AG04449 (cell line): ENCODE results near the gene FFAR3.

Source experiments
- CTCF ChIA-PET: fragments of 350-600 bp; formaldehyde crosslinking; extraction: SDS; loops from one replicate; lab custom pipeline; 2021; ENCODE audit warnings: antibody characterized with exemption; lab: Yijun Ruan, JAX
- POLR2A ChIA-PET: fragments of 400-600, 350-600 bp; formaldehyde crosslinking; extraction: SDS; loops from one replicate; lab custom pipeline; 2020; ENCODE audit warnings: antibody characterized with exemption, inconsistent platforms; lab: Yijun Ruan, JAX
- DNase-seq: peaks from one replicate; pipeline ENCODE4 v3.0.0-alpha.2; 2010; ENCODE audit warnings: low read depth, low spot score
- H3K4me3 ChIP-seq: 2 replicates; pipeline ENCODE4 v1.5.1; 2011; ENCODE audit warnings: low read depth, mild to moderate bottlenecking, control low read depth, low read length
- TF ChIP-seq, protein P1 (sequence below): IDR thresholded peaks from one replicate; pipeline ENCODE4 v1.5.1; 2011; ENCODE audit warnings: mild to moderate bottlenecking, moderate library complexity, low read length, control low read depth, inconsistent platforms; ENCODE audit not compliant: insufficient read depth; ENCODE audit errors: missing control alignments

Gene FFAR3

GRCh38 chr19:35357867-35358573, at the start of gene FFAR3:
Gene FFAR3 (plus strand): TSS chr19:35358460. CDS start chr19:35358891, 431 bp downstream.
- DNase-seq, result no peak
- CTCF ChIA-PET, result interaction anchor here (1.0 to 1.2 kb wide), 3 partner anchors 31 to 234 kb away, joined by 3 read pairs; no protein-coding TSS in a partner anchor

DNA sequence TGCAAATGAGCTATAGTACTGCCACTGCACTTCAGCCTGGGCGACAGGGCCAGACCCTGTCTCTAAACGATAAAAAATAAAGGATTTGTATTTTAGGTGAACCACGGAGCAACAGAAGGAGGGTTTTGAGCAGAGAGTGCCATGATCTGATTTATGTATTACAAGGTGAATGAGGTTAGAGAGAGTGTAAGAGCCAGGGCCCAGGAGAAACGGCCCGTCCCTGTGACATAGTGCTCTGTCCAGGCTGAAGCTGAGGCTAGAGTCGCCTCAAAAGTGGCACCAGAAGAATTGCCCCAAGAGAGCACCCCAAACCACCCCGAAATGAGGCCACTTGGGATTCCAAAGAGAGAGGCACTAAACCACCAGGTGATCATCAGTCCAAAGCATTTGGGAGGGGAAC, 49.4 kb upstream of the FFAR3 start:
- ChIA-PET CTCF (no interaction called here), POLR2A (no interaction called here)
- TF ChIP-seq, protein P1, sequence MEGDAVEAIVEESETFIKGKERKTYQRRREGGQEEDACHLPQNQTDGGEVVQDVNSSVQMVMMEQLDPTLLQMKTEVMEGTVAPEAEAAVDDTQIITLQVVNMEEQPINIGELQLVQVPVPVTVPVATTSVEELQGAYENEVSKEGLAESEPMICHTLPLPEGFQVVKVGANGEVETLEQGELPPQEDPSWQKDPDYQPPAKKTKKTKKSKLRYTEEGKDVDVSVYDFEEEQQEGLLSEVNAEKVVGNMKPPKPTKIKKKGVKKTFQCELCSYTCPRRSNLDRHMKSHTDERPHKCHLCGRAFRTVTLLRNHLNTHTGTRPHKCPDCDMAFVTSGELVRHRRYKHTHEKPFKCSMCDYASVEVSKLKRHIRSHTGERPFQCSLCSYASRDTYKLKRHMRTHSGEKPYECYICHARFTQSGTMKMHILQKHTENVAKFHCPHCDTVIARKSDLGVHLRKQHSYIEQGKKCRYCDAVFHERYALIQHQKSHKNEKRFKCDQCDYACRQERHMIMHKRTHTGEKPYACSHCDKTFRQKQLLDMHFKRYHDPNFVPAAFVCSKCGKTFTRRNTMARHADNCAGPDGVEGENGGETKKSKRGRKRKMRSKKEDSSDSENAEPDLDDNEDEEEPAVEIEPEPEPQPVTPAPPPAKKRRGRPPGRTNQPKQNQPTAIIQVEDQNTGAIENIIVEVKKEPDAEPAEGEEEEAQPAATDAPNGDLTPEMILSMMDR, result no peak
- no peak for DNase-seq
- no peak overlapping the region for H3K4me3 ChIP-seq

More at GRCh38 chr19:35357867-35358573, at the start of gene FFAR3:
- TF ChIP-seq, protein P1, result no peak
- POLR2A ChIA-PET, result no interaction called here
- H3K4me3 ChIP-seq, result no peak within 1 kb of the TSS

DNA sequence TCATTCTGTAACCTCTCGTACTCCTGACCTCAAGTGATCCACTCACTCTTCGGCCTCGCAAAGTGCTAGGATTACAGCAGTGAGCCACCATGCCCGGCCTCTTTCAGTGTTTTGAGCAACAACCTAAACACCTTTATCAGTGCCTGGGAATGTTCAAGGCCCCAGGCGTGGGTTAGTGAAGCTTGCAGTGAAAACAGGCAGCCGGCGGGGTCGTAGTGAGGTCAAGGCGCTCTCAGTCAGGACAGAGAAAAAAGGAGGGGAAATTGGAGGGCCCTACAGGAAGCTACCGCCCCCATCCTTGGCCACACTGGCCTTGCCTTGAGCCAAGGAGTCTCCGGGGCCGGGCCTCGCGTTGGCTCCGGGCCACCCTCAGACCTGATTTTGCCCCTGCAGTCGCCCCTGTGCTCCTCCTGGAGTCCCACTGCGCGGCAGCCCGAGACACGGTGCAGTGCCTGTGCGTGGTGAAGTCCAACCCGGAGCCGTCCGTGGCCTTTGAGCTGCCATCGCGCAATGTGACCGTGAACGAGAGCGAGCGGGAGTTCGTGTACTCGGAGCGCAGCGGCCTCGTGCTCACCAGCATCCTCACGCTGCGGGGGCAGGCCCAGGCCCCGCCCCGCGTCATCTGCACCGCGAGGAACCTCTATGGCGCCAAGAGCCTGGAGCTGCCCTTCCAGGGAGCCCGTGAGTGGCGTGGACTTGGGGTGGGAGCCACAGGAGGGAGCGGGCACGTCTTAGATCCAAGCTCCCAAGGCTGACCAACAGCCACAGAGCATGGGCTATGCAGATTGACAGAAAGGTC, 48.6 kb upstream of the FFAR3 start:
- no peak for DNase-seq
- ChIA-PET CTCF (interaction anchor here (1.5 kb wide), 1 partner anchor 44 kb away, joined by 3 read pairs; no protein-coding TSS in a partner anchor), POLR2A (no interaction called here)
- TF ChIP-seq, protein P1, result no peak
- H3K4me3 ChIP-seq, result no peak overlapping the region

DNA sequence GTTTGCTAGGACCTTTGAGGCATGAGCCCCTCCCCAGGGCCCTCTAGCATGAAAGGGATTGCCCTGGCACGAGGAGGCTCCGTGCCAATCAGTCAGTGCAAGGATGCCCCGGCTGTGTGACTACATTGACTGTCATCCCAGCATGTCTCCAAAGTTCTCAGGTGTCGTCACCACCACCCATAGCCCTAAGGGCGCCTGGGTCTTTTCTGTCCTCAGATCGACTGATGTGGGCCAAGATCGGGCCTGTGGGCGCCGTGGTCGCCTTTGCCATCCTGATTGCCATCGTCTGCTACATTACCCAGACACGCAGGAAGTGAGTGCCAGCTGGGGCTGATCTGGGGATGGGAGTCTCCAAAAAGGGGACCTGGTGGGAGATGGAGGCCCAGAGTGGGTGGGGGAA, 47.9 kb upstream of the FFAR3 start:
- no peak for DNase-seq
- ChIA-PET POLR2A (no interaction called here), CTCF (interaction anchor here (1.5 kb wide), 1 partner anchor 43 kb away, joined by 3 read pairs; no protein-coding TSS in a partner anchor)
- H3K4me3 ChIP-seq, result no peak overlapping the region
- TF ChIP-seq, protein P1, result no peak

- ChIA-PET CTCF (interaction anchor here (1.5 kb wide), 1 partner anchor 43 kb away, joined by 3 read pairs; no protein-coding TSS in a partner anchor), POLR2A (no interaction called here)
- H3K4me3 ChIP-seq, result no peak overlapping the region
- TF ChIP-seq, protein P1, result no peak
- DNase-seq, result no peak
These were observed 47.3 kb upstream of the FFAR3 start for GRCh38 chr19:35310811-35311465.
